Fibroblast of lung (primary cell): ENCODE measurements around the gene MAML2.

ENCODE experiments used
- EZH2 ChIP-seq: IDR thresholded peaks from 2 replicates; pipeline ENCODE4 v1.5.1; 2012; ENCODE audit warnings: low read length, control low read depth, mild to moderate bottlenecking; ENCODE audit errors: missing control alignments
- TF ChIP-seq, protein P1 (sequence below), 2 donors: IDR thresholded peaks in 1 of 2; conservative IDR thresholded peaks in 1 of 2; 1 replicate in 1 of 2; 2 replicates in 1 of 2; pipeline ENCODE4 v1.5.1; 2011 to 2012; ENCODE audit warnings: low read length in 2 of 2, control low read depth in 1 of 2, inconsistent platforms in 1 of 2, low read depth in 1 of 2, mild to moderate bottlenecking in 1 of 2

DNA sequence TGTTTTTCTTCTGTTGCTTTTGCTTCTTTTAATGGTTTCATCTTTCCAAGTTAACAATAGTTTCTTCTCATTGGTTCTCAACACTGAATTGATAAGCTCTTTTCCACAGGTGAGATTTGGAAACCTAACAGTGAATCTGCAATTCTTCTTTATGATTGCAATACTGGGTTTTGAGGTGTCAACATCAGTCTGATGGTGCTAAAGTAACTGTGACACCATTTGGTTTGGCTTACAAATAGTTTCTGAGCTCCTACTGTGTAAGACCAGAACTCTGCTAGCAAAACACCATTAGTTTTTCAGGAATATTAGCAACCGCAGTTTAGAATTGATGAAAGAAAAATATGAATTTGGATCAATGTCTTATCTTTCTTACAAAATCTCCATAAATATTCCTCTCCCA, 58.6 kb downstream of the MAML2 start:
- TF ChIP-seq, protein P1, sequence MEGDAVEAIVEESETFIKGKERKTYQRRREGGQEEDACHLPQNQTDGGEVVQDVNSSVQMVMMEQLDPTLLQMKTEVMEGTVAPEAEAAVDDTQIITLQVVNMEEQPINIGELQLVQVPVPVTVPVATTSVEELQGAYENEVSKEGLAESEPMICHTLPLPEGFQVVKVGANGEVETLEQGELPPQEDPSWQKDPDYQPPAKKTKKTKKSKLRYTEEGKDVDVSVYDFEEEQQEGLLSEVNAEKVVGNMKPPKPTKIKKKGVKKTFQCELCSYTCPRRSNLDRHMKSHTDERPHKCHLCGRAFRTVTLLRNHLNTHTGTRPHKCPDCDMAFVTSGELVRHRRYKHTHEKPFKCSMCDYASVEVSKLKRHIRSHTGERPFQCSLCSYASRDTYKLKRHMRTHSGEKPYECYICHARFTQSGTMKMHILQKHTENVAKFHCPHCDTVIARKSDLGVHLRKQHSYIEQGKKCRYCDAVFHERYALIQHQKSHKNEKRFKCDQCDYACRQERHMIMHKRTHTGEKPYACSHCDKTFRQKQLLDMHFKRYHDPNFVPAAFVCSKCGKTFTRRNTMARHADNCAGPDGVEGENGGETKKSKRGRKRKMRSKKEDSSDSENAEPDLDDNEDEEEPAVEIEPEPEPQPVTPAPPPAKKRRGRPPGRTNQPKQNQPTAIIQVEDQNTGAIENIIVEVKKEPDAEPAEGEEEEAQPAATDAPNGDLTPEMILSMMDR (conservative IDR thresholded peaks at IDR 0.05 in 1 of 2, IDR thresholded peaks at IDR 0.05 in 1 of 2; ENCODE audit: low read depth in 1 of 2, low read length in 2 of 2): no peak
- no peak for TF ChIP-seq EZH2
